HG02981 (cell line): ENCODE measurements around the gene SLC2A8.
A peak's percentile ranks its signal among the peaks of the same experiment; 100 is the strongest.

Source experiments
- ATAC-seq: cut with Tn5 transposase; IDR thresholded peaks from one replicate; pipeline ENCODE4 v1.9.1; 2021; ENCODE audit warnings: mild to moderate bottlenecking, moderate library complexity; ENCODE audit not compliant: unreplicated experiment

Gene SLC2A8

GRCh38 chr9:127380479-127380878, 16.5 kb upstream of the SLC2A8 start:
- ATAC-seq = no peak

- ATAC-seq = no peak
Observed at GRCh38 chr9:127382541-127382940, 14.4 kb upstream of the SLC2A8 start.

DNA sequence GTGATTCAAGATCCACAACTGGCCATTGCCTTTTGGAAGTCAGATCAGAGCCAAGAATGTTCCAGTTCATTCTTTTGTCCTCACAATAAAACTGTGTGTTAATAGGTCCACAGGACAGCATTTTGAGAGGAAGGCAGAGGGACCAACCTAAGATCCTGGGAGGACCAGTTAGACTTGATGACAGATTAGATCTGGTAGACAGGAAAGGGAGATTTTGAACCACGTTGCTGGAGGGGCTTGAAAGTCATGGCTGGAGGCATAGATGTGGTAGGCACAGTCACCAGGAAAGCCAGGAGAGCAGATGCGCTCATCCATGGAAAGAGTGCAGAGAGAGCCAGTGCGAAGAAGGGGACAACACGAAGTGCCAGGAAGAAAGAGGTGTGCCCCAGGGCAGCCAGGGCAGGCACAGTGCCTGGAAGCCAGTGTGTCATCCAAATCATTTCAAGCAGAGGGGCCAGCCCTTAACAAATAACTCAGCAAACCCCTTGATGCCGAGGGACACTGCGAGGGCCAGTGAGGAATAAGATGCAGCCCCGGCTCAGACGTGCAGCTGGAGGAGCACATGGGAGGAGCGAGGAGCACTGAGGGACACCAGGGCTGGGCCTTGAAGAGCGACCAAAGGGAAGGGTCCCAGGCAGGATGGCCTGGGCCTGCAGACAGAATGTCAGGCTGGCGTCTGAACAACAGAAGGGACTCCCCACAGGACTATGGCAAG, 12.8 kb upstream of the SLC2A8 start:
- ATAC-seq = no peak

GRCh38 chr9:127384901-127385300, 12.1 kb upstream of the SLC2A8 start:
- no peak for ATAC-seq

- ATAC-seq = no peak
Observed at GRCh38 chr9:127386249-127386648, 10.7 kb upstream of the SLC2A8 start.

DNA sequence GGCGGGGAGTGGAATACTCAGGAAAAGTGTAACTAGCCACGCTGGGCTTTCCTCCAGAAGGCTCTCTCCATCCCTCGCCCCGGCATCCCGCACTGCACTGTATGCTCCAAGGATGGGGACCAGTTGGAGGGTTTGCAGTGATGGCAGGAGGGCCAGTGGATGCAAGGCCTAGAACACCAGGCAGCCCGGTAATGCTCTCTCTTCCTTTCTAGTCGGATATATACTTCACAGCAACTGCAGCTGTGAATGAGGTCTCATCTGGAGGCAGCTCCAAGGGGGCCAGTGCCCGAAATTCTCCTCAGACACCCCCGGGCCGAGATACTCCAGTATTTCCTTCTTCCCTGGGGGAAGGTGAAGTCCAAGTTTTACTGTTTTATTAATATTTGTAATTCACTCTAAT, 10.0 kb upstream of the SLC2A8 start:
- ATAC-seq = no peak

DNA sequence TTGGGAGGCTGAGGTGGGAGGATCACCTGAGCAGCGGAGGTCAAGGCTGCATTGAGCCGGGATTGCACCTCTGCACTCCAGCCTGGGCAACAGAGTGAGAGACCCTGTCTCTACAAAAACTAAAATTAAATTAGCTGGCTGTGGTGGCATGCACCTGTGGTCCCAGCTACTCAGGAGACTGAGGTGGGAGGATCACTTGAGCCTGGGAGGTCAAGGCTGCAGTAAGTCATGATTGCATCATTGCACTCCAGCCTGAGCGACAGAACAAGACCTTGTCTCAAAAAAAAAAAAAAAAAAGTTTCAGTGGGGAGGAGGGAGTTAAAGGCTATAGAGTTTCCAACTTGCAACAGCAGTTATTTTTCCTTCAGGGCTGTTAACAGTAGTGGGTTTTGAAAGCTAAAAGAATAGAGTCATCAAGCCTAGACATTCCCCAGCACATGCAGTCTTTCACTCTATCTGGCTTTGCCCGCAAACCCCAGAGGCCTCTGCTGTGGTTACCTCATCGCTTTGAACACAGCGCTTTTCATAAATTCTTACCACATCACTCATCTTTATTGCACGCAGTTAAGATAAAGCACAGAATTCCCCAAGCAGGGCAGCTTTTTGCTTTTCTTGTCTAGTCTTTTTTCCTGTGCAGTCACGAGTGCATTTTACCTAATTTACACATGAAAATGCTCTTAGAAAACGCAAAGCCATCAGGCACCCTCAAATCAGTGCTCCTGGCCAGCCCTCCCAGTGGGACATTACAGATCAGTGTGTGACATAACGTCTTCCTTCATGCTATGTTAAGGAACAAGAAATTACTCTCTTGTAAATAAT, 8.7 kb upstream of the SLC2A8 start:
- ATAC-seq = peak; percentile 85

- no peak for ATAC-seq
Observed at GRCh38 chr9:127388856-127389238, 8.1 kb upstream of the SLC2A8 start.

DNA sequence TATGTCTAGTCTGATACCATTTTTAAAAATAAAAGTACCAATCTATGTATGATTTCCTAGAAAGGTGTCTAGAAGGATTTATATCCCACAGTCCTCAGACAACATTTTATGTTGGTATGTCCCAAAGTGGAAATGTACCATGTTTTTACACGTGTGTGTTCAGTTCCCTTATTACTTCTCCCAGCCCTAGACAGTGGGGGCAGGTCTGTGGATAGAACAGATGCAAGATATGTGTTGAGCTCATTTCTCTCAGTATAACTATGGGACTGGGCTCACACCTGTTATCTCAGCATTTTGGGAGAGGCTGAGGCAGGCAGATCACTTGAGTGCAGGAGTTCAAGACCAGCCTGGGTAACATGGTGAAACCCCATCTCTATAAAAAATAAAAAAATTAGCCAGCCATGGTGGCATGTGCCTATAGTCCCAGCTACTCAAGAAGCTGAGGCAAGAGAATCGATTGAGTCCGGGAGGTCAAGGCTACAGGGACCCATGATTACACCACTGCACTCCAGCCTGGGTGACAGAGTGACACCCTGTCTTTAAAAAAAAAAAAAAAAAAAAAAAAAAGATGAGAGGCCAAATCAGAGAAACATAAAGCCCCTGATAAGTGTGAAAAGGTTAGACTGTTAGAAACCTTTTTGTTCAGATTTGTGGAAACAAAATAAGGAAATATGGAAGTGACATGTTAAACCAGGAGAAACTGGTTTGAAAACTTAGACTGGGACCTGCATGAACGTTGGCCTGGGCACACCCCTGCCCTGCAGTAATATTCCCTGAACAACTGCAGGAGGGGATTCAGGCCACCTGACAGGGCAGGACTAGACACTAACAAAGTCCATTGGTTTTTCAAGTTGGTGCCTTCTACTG, 7.4 kb upstream of the SLC2A8 start:
- ATAC-seq = no peak

DNA sequence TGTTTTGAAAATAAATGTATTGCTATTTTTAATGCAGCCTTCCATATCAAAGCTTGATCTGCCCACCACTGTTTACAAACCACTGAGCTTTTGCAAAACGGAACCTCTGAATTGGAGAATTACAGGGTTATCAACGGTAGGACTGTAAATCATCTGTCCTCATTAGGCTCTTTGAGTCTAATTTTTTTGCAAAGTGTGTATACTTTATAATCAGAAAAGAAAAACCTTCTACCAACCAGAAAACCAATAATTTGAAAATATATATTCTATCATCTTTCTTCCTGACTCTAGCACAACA, 6.8 kb upstream of the SLC2A8 start:
- ATAC-seq = no peak

GRCh38 chr9:127390563-127390962, 6.4 kb upstream of the SLC2A8 start:
- ATAC-seq = no peak

DNA sequence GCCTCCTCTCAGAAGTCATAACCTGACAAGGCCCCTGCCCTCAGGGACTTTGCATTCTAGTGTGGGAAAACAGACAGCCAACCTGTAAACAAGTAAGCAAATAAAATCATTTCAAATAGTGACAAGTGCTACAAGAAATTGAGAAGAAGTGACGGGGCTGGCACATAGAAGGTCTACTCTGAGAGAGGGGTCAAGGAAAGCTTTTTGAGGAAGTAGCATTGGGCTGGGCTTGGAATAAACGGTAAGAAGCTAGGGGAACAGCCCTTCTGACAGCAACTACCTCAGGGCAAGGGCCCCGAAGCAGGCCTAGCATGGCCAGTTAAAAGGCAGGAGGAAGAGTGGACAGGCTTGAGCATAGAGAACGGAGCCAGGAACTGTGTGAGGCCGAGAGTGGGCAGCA, 4.8 kb upstream of the SLC2A8 start:
- no peak for ATAC-seq

DNA sequence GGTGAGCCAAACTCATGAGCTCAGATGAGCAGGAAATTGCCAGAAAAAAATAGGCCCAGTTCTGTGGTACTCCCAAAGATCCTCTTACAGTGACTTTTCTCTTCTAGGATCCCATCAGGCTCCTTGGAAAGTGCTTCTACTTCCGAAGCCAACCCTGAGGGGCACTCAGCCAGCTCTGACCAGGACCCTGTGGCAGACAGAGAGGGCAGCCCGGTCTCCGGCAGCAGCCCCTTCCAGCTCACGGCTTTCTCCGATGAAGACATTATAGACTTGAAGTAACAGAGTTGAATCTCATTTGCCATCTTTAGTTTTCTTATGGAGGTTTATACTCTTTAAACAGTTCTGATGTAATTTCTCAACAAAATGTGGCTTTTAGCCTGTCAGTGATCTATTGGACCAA, 4.0 kb upstream of the SLC2A8 start:
- ATAC-seq = no peak

GRCh38 chr9:127393645-127394044, 3.3 kb upstream of the SLC2A8 start:
- no peak for ATAC-seq

- ATAC-seq = no peak
Observed at GRCh38 chr9:127395497-127396252, 1.3 kb upstream of the SLC2A8 start.

DNA sequence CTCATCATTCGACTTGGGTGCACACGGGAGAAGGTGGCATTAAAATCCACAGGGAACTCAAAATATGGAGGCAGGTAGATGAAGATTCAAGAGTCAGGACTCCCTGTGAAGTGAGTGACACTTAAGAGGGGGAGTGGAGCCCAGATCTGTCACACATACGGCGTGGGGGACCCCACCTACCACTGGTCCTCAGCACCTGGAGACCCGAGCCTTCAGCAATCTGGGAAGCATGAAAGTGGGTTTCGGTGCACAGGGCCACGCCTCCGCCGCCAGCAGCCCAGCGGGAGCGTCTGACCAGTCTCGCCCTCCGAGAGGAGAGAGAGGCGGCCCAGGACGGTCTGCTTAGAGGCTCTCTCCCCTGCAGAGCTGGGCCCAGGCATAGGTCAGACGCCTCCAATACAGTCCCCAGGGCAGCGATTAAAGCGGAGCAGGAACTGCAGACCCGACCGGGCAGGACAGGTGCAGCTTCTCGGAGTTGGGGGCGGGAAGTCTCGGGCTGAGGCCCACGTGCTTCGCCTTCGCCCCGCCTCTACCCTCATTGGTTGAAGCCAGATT, 639 bp upstream of the SLC2A8 start:
- ATAC-seq = no peak

DNA sequence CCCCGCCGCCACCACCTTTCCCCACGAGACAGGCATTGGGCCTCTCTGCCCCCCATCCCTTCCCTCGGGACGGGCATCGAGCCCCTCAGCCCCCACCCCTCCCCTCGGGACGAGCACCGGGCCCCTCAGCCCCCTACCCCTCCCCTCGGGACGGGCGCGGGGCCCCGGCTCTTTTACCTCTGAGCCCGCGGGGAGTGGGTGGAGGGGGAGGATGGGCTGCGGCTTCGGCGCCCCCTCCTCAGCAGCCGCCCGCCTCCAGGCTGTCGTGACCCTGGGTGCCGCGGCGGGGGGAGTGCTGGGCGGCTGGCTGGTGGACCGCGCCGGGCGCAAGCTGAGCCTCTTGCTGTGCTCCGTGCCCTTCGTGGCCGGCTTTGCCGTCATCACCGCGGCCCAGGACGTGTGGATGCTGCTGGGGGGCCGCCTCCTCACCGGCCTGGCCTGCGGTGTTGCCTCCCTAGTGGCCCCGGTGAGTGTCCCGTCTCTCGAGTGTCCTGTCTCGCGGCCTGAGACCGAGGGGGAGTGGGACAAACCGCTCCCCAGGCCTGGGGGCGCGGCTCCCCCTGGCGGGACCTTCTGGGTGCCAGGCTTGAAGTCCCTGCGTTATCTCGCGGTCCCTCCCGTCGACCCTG, 791 bp downstream of the SLC2A8 start:
- ATAC-seq = no peak

GRCh38 chr9:127398275-127398647, 1.3 kb downstream of the SLC2A8 start:
- no peak for ATAC-seq

DNA sequence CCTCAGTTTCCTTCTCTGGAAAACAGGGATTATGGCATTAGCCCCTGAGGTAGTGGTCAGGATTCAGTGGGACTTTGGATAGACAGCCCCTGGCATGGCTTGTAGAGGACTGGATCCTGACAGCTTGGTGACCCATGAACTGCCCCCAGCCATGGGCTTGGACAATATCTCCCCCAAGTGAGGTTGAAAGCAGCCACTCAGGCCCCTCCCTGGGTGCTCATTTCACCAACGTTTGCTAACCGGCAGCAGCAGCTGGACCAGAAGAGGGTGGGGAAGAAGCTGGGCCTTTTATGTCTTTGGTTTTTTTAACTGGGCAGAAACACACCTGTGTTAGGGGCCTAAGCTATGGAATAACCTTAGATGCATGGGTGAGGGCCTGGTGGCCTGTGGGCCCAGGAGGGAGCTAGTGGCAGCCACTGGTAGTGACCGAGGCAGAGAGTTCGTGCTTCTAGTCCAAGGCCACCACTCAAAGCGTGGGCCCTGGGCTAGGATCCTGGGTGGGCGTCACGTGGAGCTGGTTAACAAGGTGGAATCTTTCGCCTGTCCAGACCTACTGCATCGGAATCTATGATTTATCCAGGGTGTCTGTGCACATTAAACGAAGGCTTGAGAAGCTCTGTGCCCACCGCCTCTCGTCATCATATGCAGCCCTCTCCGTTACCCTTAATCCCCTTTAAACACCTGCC, 1.9 kb downstream of the SLC2A8 start:
- ATAC-seq = no peak
